Activated naive CD8-positive, alpha-beta T cell (primary cell): ENCODE results near the gene COL4A2.

Source experiments
- H3K27ac Mint-ChIP-seq: one replicate; pipeline ENCODE4 v1.8.0; 2021; ENCODE audit warnings: mixed read lengths
- H3K27me3 Mint-ChIP-seq: one replicate; pipeline ENCODE4 v1.8.0; 2021; ENCODE audit warnings: mixed read lengths
- H3K36me3 Mint-ChIP-seq: one replicate; pipeline ENCODE4 v1.8.0; 2021; ENCODE audit warnings: mixed read lengths
- H3K4me1 Mint-ChIP-seq: one replicate; pipeline ENCODE4 v1.8.0; 2021; ENCODE audit warnings: low read depth, mixed read lengths
- H3K4me3 Mint-ChIP-seq: one replicate; pipeline ENCODE4 v1.8.0; 2021; ENCODE audit warnings: mild to moderate bottlenecking, mixed read lengths
- H3K9me3 Mint-ChIP-seq: one replicate; pipeline ENCODE4 v1.8.0; 2021; ENCODE audit warnings: low read depth, mixed read lengths

The COL4A2 gene

DNA sequence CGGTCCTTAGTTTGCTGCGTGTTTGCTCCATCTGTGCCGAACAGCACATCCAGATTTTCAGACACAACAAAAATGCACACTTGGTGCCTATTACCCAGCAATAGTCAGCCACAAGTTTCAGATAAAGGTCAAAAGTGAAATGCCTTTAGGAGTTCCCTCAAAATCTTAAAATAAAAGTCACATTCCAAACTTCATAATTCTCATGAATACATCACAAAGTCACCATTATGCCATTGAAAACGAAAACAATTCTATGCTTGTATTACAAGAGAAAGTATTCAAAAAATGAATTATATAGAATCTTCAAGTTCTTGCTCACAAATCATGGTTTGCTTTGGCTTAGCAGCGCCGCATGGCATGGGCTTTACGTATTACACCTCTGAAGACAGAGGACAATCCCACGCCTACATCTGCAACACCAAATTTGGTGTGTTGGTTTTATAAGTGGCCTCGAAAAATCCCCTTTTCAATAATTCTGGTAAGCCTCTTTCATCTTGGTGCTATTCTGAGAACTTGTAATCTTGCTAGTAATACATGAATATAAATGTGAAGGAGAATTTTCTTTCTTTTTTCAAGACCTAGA is 26.8 kb upstream of the COL4A2 start:
- no peaks in the 10 kb centered on the region for H3K9me3 Mint-ChIP-seq
- no peaks in the 10 kb centered on the region for H3K36me3 Mint-ChIP-seq
- no peak overlapping the region for H3K27ac Mint-ChIP-seq
- H3K4me3 Mint-ChIP-seq: no peak overlapping the region
- no peaks in the 10 kb centered on the region for H3K4me1 Mint-ChIP-seq
- H3K27me3 Mint-ChIP-seq: peaks cover 4% of the 10 kb centered on the region

DNA sequence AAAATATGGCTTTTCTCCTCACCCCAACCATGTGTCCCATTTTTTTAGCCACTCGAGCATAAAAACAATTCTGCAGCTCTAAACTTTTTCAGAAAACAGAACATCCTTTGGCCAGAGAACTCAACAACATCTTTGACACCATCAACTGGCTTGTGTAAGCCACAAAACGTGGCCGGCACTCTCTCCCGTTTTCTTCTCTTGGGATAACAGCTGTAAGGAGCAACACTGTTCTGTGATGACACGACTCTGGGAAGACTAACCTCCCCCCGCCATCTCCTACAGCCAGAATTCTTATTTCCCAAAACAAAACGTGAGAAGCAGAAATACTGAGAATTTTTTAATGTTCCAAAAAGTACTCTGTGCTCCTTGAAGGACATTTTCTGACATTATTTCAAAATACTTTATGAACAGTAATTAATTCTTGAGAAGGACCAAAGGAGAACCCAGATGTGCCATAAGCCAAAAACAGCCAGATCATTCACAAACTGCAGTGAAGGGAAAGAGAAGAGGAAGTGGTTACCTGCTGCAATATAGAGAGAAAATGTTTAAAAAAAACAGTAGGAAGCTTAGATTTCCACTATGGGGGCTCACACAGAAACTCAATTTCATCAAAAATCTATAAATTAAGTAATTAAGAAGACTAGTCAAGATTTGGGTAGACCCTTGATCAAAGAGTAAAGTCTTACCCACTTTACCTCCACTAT is 25.9 kb upstream of the COL4A2 start:
- Mint-ChIP-seq H3K27me3 (peaks cover 4% of the 10 kb centered on the region), H3K27ac (no peak overlapping the region), H3K9me3 (no peaks in the 10 kb centered on the region), H3K4me1 (no peaks in the 10 kb centered on the region), H3K36me3 (no peaks in the 10 kb centered on the region), H3K4me3 (no peak overlapping the region)

GRCh38 chr13:110281736-110282135 is 25.3 kb upstream of the COL4A2 start:
- no peak overlapping the region for H3K27ac Mint-ChIP-seq

DNA sequence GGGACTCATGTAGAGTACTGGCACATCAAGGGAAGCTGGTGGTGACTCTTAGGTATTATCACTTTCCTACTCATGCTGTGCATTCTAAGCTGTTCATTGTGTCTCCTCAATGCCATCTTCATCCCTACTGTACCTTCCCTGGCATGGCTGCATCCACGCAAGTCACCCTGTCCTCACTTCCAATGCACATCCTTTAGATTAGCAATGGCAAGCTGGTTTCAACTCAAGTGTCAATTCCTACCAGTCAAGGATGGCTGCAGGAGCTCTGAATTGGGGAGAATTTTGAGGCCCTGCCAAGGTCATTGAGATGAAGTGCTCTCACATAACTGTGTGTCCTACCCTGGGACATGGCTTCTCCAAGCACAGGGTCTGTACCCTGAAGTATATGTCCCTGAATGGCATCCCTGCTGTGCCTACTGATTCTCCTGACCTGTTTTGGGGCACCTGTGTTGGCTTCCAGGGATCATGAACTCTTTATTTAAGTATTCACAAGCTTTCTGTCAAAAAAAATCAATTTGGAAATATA is 24.7 kb upstream of the COL4A2 start:
- no peaks in the 10 kb centered on the region for H3K36me3 Mint-ChIP-seq

More at GRCh38 chr13:110281736-110282135, 25.3 kb upstream of the COL4A2 start:
- H3K4me1 Mint-ChIP-seq: no peaks in the 10 kb centered on the region
- no peaks in the 10 kb centered on the region for H3K9me3 Mint-ChIP-seq
- no peak overlapping the region for H3K4me3 Mint-ChIP-seq
- H3K27me3 Mint-ChIP-seq: peaks cover 4% of the 10 kb centered on the region
- H3K36me3 Mint-ChIP-seq: no peaks in the 10 kb centered on the region

GRCh38 chr13:110283736-110284517 is 23.2 kb upstream of the COL4A2 start:
- Mint-ChIP-seq H3K4me1 (no peaks in the 10 kb centered on the region), H3K27ac (no peak overlapping the region), H3K9me3 (no peaks in the 10 kb centered on the region), H3K36me3 (no peaks in the 10 kb centered on the region), H3K27me3 (peaks cover 2% of the 10 kb centered on the region), H3K4me3 (no peak overlapping the region)

More for the DNA sequence above, 24.7 kb upstream of the COL4A2 start:
- H3K27ac Mint-ChIP-seq: no peak overlapping the region
- H3K4me3 Mint-ChIP-seq: no peak overlapping the region
- peaks cover 4% of the 10 kb centered on the region for H3K27me3 Mint-ChIP-seq
- no peaks in the 10 kb centered on the region for H3K9me3 Mint-ChIP-seq
- no peaks in the 10 kb centered on the region for H3K4me1 Mint-ChIP-seq

- no peaks in the 10 kb centered on the region for H3K36me3 Mint-ChIP-seq
- H3K9me3 Mint-ChIP-seq: no peaks in the 10 kb centered on the region
- peaks cover 2% of the 10 kb centered on the region for H3K27me3 Mint-ChIP-seq
- H3K27ac Mint-ChIP-seq: no peak overlapping the region
- H3K4me1 Mint-ChIP-seq: no peaks in the 10 kb centered on the region
- no peak overlapping the region for H3K4me3 Mint-ChIP-seq
Measured at GRCh38 chr13:110284779-110285484, 22.2 kb upstream of the COL4A2 start.

DNA sequence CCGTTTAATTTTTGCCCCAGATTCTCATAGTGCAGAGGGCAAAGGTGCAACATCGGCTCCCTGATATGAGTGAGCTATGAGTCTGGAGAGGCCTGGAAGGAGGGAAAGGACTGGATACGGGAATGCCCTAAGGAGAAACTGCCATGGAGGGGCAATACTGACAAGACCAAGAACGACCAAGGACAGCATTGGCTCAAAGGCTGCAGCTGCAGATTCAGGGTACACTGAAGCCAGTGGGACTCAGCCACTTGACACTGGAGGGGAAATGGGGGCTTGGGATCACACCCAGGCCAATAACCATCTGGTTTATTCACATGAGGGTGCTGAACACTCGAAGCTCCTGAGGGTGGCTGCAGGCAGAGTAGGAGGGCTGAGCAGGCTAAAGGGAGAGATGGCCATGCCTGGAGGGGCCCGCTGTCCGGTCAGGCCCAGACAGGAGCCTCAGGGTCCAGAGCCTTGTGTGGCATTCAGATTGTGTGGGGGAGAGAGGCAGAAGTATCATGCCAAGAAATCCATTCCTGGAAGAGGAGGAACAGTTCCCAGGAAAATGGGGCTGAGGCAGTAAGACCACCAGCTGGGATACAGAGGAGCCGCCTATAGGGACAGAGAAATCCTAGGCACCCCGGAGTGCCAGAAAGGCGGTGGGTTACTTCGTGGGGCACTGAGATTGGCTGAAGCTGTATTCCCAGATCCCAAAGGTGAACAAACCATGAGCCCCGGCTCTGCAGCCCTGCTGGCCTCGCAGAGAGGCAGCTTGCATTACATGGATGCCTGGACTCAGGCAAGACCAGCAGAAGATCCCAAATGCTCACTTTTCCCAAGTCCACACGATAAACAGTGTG is 20.9 kb upstream of the COL4A2 start:
- Mint-ChIP-seq H3K27me3 (peaks cover 3% of the 10 kb centered on the region), H3K4me1 (no peaks in the 10 kb centered on the region), H3K9me3 (no peaks in the 10 kb centered on the region), H3K27ac (no peak overlapping the region), H3K36me3 (no peaks in the 10 kb centered on the region), H3K4me3 (no peak overlapping the region)

DNA sequence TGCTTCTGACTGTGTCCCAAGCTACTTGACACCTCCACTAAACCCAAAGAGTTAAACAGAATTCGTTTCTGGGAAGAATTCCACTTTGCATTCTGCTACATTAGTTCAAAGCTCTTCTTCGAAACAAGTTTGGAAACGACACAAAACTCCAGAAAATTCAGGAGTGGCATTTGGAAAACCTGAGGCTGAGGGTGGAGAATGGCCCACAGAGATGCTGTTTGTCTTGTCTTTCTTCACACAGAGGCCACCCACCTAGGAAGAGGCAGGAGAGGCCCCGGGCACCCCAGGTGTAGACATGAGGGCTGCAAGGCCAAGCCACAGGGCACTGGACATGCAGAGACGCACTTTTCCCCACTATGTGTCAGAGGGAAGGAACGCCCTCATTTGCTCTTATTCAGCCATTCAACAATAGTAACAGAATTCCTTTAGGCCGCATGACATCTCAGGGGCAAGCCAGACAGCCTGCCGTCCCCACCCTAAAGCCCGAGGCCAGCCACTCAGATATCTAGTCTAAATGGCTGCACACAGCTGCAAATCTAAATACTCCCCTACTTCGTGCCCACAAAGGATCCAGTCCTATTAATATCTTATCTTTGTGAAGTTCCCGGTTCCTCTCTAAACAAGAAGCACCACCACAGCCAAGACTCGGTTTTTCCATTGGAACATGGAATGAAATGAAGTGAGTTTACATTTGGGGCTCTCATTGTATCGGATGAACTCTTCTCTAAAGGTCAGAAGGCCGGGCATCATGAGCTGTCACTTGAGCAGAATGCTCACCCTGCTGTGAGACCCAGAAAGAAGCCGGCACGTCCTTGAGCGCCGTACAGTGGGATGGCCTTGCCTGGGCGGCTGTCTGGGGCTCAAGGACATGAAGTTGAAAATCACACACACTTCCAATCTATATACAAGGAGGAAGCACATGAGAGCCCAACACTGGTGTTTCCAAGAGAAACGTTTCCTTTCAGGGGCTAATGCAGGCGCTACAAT is 20.0 kb upstream of the COL4A2 start:
- H3K27ac Mint-ChIP-seq: no peak overlapping the region
- no peaks in the 10 kb centered on the region for H3K9me3 Mint-ChIP-seq
- no peak overlapping the region for H3K4me3 Mint-ChIP-seq
- H3K27me3 Mint-ChIP-seq: peaks cover 2% of the 10 kb centered on the region
- H3K4me1 Mint-ChIP-seq: no peaks in the 10 kb centered on the region
- no peaks in the 10 kb centered on the region for H3K36me3 Mint-ChIP-seq

DNA sequence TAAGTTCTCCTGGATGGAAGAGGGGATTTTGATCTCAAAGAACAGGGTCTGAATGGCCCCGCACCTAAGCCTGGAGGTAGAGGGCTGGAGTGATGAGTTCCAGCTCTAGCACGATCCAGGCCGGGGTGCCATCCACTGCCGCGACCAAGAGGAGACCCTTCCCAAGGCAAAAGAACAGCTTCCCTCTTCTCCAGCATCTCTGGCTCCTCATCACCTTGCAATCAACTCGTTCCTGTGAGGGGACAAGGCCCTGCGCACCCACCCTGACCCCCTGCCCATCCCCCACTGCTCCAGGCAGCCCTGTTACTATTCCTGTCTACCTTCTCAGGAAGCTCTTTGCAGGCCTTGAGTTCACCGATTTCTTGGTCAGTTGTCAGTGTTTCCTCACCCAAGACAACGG is 17.9 kb upstream of the COL4A2 start:
- Mint-ChIP-seq H3K4me1 (no peaks in the 10 kb centered on the region), H3K9me3 (no peaks in the 10 kb centered on the region), H3K4me3 (no peak overlapping the region), H3K27me3 (peaks cover 2% of the 10 kb centered on the region), H3K27ac (no peak overlapping the region), H3K36me3 (no peaks in the 10 kb centered on the region)

- Mint-ChIP-seq H3K27me3 (peaks cover 3% of the 10 kb centered on the region), H3K36me3 (no peaks in the 10 kb centered on the region), H3K27ac (no peak overlapping the region), H3K4me3 (no peak overlapping the region), H3K9me3 (no peaks in the 10 kb centered on the region), H3K4me1 (no peaks in the 10 kb centered on the region)
Measured at GRCh38 chr13:110289661-110290060, 17.4 kb upstream of the COL4A2 start.

DNA sequence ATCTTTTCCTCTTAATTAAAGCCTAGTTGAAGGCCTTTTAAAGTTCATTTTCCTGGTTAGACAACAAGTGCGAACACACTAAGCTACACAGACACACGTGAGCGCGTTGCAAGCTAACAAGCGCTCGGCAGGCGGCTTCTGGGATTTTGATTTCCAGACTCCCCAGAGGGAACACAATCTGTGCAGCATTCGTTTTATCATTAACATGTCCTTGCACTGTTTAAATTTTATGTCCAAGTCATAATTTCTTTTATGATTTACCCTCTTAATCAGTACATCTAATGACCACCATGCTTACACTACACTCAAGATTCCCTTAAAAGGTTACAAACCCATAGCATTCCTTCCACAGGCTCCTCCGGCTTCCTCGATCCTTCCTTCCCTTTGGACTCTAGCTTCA is 16.9 kb upstream of the COL4A2 start:
- peaks cover 3% of the 10 kb centered on the region for H3K27me3 Mint-ChIP-seq
- no peaks in the 10 kb centered on the region for H3K9me3 Mint-ChIP-seq
- no peaks in the 10 kb centered on the region for H3K36me3 Mint-ChIP-seq
- no peak overlapping the region for H3K4me3 Mint-ChIP-seq
- no peaks in the 10 kb centered on the region for H3K4me1 Mint-ChIP-seq
- no peak overlapping the region for H3K27ac Mint-ChIP-seq

GRCh38 chr13:110290826-110291225 is 16.3 kb upstream of the COL4A2 start:
- H3K27me3 Mint-ChIP-seq: peaks cover 6% of the 10 kb centered on the region
- no peaks in the 10 kb centered on the region for H3K9me3 Mint-ChIP-seq
- H3K36me3 Mint-ChIP-seq: no peaks in the 10 kb centered on the region
- H3K4me3 Mint-ChIP-seq: no peak overlapping the region
- H3K4me1 Mint-ChIP-seq: no peaks in the 10 kb centered on the region
- no peak overlapping the region for H3K27ac Mint-ChIP-seq

DNA sequence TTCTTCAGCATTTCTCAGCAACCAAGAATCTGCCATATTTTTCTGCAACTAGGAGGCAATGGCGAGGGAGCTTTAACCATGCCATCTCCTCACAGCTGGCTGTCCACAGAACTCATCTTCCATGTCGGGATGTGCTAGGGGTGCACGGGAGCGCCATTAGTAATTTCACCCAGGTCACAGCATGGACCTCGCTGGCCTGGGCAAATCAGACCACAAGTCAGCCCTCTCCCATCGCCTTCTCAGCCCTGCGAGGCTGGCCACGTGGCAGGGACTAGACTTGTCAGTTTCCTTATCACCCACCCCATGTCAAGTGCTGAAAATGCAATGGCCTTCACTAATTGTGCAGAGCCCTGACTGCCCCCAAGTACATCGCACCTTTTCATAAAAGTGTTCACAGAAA is 15.8 kb upstream of the COL4A2 start:
- H3K9me3 Mint-ChIP-seq: no peaks in the 10 kb centered on the region
- no peak overlapping the region for H3K27ac Mint-ChIP-seq
- H3K36me3 Mint-ChIP-seq: no peaks in the 10 kb centered on the region
- no peaks in the 10 kb centered on the region for H3K4me1 Mint-ChIP-seq
- no peak overlapping the region for H3K4me3 Mint-ChIP-seq
- peaks cover 10% of the 10 kb centered on the region for H3K27me3 Mint-ChIP-seq
